GM18867 (cell line): ENCODE results near the gene SMIM7.
A peak's percentile ranks its signal among the peaks of the same experiment; 100 is the strongest.
"Not testable (repeated sequence)": the region's sequence is repeated elsewhere in the genome, so short reads cannot be mapped to it uniquely, and the experiment has no call there.

Experiments
- ATAC-seq: cut with Tn5 transposase; IDR thresholded peaks from one replicate; pipeline ENCODE4 v1.9.1; 2021; ENCODE audit warnings: mild to moderate bottlenecking, moderate library complexity; ENCODE audit not compliant: unreplicated experiment

The SMIM7 gene

GRCh38 chr19:16659832-16660708 is at the start of gene SMIM7:
SMIM7 (minus strand) TSS chr19:16660144; CDS start chr19:16660110, 34 bp downstream.
- ATAC-seq = peak; percentile 88

- no peak for ATAC-seq
These were observed 43.7 kb upstream of the SMIM7 start for GRCh38 chr19:16703677-16704076.

- ATAC-seq = no peak
These were observed 42.2 kb upstream of the SMIM7 start for GRCh38 chr19:16702123-16702522.

DNA sequence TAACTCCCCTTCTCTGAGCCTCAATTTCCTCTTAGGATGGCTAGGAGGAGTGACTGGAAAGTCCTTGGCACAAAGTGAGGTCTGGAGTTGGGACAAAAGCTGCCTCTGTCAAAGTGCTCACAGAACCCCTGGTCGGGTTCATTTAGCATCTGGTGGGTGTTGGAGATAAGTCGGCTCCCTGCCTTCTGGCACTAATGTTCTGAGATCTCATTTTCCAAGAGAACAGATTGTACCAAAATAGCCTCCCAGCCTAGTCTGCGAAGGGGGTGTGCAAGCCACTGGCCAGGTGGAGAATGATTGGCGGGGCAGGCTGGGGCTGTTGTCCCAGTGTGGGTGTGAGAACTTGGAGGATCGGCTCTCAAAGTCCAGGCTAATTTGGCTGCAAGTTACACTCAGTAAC is 39.0 kb upstream of the SMIM7 start:
- ATAC-seq = no peak

DNA sequence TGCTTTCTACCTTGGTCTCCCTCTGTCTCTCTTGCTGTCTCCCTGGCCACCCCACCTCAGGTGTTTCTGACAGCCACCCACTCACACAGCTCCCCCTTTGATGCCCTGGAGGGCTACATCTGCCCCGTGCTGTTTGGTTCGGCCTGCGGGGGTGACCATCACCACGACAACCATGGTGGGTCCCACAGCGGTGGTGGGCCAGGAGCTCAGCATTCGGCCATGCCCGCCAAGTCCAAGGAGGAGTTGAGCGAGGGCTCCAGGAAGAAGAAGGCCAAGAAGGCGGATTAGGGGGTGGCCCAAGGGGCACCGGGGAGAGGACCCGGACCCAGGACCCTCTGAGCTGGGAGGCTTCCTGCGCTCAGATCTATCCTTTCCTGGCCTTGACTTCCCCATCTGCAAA is 28.1 kb upstream of the SMIM7 start:
- ATAC-seq = no peak

- no peak for ATAC-seq
These were observed 24.3 kb upstream of the SMIM7 start for GRCh38 chr19:16684216-16684615.

- no peak for ATAC-seq
These were observed 22.6 kb upstream of the SMIM7 start for GRCh38 chr19:16682539-16682938.

DNA sequence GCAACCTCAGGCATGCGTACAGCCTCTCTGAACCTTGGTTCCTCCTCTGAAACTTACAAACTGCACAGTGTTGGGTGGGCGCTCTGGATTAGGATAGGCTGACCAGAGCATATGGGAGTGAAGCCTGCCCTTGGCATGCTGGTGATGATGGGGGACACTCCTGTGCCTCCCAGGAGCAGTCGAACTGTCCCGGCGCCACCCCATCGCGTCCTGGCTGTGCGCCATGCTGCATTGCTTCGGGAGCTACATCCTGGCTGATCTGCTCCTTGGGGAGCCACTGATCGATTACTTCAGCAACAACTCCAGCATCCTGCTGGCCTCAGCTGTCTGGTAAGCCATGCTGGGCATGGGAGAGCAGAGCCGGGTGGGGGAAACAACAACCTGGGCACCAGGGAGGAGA is 19.9 kb upstream of the SMIM7 start:
- no peak for ATAC-seq

DNA sequence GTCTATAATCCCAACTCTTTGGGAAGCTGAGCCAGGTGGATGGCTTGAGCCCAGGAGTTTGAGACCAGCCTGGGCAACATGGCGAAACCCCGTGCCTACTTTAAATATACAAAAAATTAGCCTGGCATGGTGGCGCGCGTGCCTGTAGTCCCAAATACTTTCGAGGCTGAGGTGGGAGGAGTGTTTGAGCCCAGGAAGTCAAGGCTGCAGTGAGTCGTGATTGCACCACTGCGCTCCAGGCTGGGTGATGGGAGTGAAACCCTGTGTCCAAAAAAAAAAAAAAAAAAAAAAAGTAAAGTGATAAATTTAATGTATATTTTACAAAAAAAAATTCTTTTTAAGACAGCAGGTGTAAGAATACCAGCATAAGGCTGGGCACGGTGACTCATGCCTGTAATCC is 18.6 kb upstream of the SMIM7 start:
- no peak for ATAC-seq

- ATAC-seq = no peak
These were observed 17.1 kb upstream of the SMIM7 start for GRCh38 chr19:16677055-16677454.

DNA sequence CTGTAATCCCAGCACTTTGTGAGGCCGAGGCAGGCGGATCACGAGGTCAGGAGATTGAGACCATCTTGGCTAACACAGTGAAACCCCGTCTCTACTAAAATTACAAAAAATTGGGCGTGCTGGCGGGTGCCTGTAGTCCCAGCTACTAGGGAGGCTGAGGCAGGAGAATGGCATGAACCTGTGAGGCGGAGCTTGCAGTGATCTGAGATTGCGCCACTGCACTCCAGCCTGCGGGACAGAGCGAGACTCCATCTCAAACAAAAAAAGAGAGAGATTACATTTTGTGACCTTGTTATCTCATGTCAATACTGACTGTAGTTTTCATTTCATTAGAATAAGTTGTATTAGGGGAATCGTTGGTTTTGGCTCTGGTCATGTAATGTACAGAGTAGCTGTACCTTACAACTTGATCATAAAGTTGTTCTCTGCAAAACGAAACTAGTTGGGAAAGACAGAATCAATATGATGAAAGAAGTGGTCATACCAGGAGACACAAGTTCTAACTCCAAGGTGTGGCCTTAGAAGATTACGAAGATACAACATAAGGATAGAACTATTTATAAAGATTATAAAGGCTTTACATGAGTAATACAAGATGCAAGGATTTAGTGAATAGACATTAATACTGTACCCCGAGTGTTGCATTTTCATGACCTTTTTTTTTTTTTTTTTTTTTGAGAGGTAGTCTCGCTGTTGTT is 16.3 kb upstream of the SMIM7 start:
- ATAC-seq = no peak

GRCh38 chr19:16673839-16674238 is 13.9 kb upstream of the SMIM7 start:
- not testable (repeated sequence) for ATAC-seq

DNA sequence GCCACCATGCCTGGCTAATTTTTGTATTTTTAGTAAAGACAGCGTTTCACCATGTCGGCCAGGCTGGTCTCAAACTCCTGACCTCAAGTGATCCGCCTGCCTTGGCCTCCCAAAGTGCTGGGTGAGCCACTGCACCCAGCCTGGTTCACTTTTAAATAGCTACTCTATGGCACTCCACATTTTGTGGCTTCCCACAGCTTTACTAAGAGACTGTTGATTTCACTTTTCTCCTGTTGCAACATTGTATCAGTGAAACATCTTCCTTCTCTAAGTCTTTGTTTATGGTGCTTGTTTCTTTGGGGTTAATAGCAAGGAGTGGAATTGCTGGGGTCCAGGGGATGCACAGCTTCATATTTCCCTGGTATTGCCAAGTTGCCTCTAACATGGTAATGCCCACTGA is 13.3 kb upstream of the SMIM7 start:
- ATAC-seq = no peak

GRCh38 chr19:16671652-16672274 is 11.8 kb upstream of the SMIM7 start:
- ATAC-seq = no peak

DNA sequence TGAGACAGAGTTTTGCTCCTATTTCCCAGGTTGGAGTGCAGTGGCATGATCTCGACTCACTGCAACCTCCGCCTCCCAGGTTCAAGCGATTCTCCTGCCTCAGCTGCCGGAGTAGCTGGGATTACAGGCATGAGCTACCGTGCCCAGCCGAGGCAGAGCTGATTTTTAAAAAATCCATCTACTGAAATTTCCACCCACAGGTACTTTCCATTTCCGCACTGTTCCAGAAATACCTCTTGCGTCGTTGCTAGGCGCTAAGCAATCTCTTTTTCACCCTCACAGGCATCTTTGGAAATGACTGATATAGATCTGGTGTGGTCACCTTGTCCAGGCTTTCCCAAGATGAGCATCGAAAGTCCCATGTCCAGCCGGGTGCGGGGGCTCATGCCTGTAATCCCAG is 10.3 kb upstream of the SMIM7 start:
- ATAC-seq = no peak

GRCh38 chr19:16668702-16669101 is 8.8 kb upstream of the SMIM7 start:
- not testable (repeated sequence) for ATAC-seq

DNA sequence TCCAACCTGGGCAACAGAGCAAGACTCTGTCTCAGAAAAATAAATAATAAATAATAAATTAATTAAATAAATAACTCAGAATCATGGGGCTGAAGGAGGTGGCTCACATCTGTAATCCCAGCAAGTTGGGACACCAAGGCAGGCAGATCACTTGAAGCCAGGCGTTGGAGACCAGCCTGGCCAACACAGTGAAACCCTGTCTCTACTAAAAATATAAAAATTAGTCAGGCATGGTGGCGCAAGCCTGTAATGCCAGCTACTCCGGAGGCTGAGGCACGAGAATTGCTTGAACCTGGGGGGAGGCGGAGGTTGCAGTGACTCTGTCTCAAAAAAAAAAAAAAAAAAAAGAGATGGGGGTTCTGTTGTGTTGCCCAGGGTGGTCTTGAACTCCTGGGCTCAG is 8.2 kb upstream of the SMIM7 start:
- ATAC-seq = no peak

DNA sequence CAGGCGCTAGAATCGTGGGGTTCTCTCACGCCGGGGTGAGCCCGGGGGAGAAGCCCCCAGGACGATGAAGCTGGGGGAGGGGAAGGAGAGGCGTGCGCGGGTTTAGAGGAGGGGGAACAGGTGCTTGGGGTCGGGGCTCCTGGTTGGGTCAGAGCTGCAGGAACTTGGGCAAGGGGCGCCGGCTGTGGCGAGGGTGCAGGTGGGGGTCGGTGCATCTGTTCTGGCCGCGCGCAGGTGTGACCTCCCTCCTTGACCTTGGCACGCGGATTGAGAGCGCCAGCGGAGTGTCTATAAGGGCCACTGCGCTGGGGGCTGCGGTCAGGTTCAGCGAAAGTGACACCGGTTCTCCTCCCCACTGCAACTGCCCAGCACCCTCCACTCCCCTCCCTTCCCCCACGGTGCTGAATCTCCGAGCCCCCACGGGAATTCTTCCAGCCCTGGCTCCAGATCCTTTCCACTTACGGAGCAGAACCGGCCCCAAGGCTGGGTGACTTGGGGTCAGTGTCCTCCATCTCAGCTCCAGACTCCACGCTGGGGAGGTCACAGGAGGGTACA is 1.6 kb upstream of the SMIM7 start:
- ATAC-seq = no peak

DNA sequence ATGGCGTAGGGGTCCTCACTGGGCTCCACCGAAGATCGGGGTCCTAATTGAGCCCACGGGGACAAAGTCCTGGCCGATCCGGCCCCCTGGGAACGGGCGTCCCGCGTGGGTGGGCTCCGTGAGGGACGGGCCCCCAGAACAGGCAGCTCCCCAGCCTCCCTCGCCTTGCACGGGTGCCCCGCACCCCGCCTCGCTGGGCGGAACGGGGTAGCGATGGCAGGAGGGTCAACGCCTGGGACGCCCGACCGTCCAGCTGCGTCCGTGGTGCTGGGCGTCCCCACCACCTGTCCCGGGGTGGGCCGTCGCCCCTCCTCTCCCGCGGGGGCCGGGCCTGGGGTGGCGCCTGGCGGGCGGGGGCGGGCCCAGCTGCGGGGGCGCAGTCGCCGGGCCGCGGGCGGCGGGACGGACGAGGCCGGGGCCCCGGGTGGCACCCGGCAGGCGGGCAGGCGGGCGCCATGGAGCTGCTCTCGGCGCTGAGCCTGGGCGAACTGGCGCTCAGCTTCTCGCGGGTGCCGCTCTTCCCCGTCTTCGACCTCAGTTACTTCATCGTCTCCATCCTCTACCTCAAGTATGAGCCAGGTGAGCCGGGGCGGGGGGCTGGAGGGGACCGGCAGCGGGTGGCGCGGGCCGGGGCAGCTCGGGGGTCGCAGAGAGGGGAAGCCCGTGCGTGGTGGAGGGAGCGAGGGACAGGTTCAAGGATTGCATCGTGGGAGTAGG is 977 bp upstream of the SMIM7 start, which contains the start of gene TMEM38A:
Gene TMEM38A, plus strand, starts transcription at position 377 of the 717 bp plus-strand sequence. Its CDS starts 79 bp downstream, at position 456.
- ATAC-seq = peak; percentile 20

GRCh38 chr19:16659464-16659831 is 496 bp downstream of the SMIM7 start:
- ATAC-seq = no peak

DNA sequence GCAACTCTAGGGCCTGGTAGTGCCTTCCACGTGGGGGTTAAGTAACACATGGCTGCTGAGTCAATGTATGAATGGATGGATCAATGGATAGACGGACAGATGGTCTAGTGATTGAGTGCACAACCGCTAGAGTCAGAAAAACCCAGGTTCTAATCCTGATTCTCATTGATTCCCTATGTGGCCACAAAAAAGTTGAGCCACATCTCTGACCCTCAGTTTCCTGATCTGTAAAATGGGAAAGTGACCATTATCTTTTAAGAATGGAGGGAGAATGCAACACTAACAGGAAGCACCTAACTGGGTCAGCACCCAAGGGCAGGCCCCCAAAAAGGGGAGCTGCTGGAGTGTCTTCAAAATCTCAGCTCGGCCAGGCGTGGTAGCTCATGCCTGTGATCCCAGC is 2.6 kb downstream of the SMIM7 start:
- no peak for ATAC-seq
